Loucy (cell line): ENCODE results near the gene ROR1.

Experiments used
- H2AFZ ChIP-seq: fragments of 200-600 bp; sonication (generic); 2 replicates; pipeline ENCODE4 v1.6.0; 2016; ENCODE audit warnings: antibody characterized with exemption, mild to moderate bottlenecking, low read length, moderate library complexity
- H3F3A ChIP-seq: fragments of 200-600 bp; 2 replicates; pipeline ENCODE4 v1.6.0; 2016; ENCODE audit warnings: antibody characterized with exemption, low read depth, mild to moderate bottlenecking
- H3K27me3 ChIP-seq: fragments of 200-600 bp; sonication (generic); 2 replicates; pipeline ENCODE4 v1.6.1; 2014; ENCODE audit warnings: low read length, mild to moderate bottlenecking; ENCODE audit not compliant: insufficient read depth, poor library complexity, severe bottlenecking
- H3K36me3 ChIP-seq: fragments of 200-600 bp; sonication (generic); 2 replicates; pipeline ENCODE4 v1.6.1; 2016; ENCODE audit warnings: low read length; ENCODE audit not compliant: insufficient read depth
- H3K4me1 ChIP-seq: fragments of 200-600 bp; sonication (generic); 2 replicates; pipeline ENCODE4 v1.5.1; 2014; ENCODE audit warnings: low read length, mild to moderate bottlenecking; ENCODE audit not compliant: insufficient read depth, poor library complexity, severe bottlenecking
- H3K4me2 ChIP-seq: fragments of 200-600 bp; sonication (generic); 2 replicates; pipeline ENCODE4 v1.6.0; 2014; ENCODE audit warnings: antibody characterized with exemption, low read length, low read depth, mild to moderate bottlenecking; ENCODE audit not compliant: poor library complexity, severe bottlenecking
- H3K4me3 ChIP-seq: fragments of 200-600 bp; sonication (generic); 2 replicates; pipeline ENCODE4 v1.5.1; 2014; ENCODE audit warnings: low read length, mild to moderate bottlenecking, mixed read lengths; ENCODE audit not compliant: poor library complexity, severe bottlenecking
- H3K79me2 ChIP-seq: fragments of 200-600 bp; sonication (generic); 2 replicates; pipeline ENCODE4 v1.6.1; 2014; ENCODE audit warnings: low read length; ENCODE audit not compliant: insufficient read depth
- H3K9ac ChIP-seq: fragments of 200-600 bp; sonication (generic); 2 replicates; pipeline ENCODE4 v1.6.0; 2014; ENCODE audit warnings: mild to moderate bottlenecking, low read depth, low read length, moderate library complexity; ENCODE audit not compliant: poor library complexity, severe bottlenecking
- H3K9me2 ChIP-seq: fragments of 200-600 bp; sonication (generic); replicated peaks from 2 replicates; pipeline ENCODE4 v1.6.1; 2016; ENCODE audit warnings: low read depth, low read length, mixed read lengths
- H3K9me3 ChIP-seq: fragments of 200-600 bp; sonication (generic); 2 replicates; pipeline ENCODE4 v1.6.1; 2014; ENCODE audit warnings: mild to moderate bottlenecking, antibody characterized with exemption, low read length, low read depth; ENCODE audit not compliant: insufficient read depth
- H4K20me1 ChIP-seq: fragments of 200-600 bp; sonication (generic); 2 replicates; pipeline ENCODE4 v1.6.0; 2014; ENCODE audit warnings: antibody characterized with exemption, low read length, mild to moderate bottlenecking; ENCODE audit not compliant: insufficient read depth, poor library complexity, severe bottlenecking
- CTCF ChIP-seq: fragments of 200-600 bp; sonication (generic); conservative IDR thresholded peaks from 2 replicates; pipeline ENCODE4 v1.5.1; 2014; ENCODE audit warnings: mild to moderate bottlenecking, antibody characterized with exemption, low read length
- EZH2phosphoT487 ChIP-seq: fragments of 200-600 bp; IDR thresholded peaks from 2 replicates; pipeline ENCODE4 v1.6.1; 2018; ENCODE audit warnings: antibody characterized with exemption, mild to moderate bottlenecking, moderate library complexity, borderline replicate concordance

The ROR1 gene

GRCh38 chr1:63740432-63740831 lies 33.4 kb upstream of the ROR1 start:
- H3F3A ChIP-seq = no peaks in the 10 kb centered on the region
- H3K4me3 ChIP-seq = no peak overlapping the region
- H3K9ac ChIP-seq = no peak overlapping the region
- H3K4me2 ChIP-seq = no peak overlapping the region
- H3K9me3 ChIP-seq = no peaks in the 10 kb centered on the region
- TF ChIP-seq CTCF (no peak), EZH2phosphoT487 (no peak)
- H3K79me2 ChIP-seq = no peaks in the 10 kb centered on the region
- peaks cover 33% of the 10 kb centered on the region for H3K4me1 ChIP-seq
- H3K9me2 ChIP-seq = no peaks in the 10 kb centered on the region
- no peaks in the 10 kb centered on the region for H4K20me1 ChIP-seq
- no peaks in the 10 kb centered on the region for H3K27me3 ChIP-seq
- no peak overlapping the region for H2AFZ ChIP-seq
- H3K36me3 ChIP-seq = no peaks in the 10 kb centered on the region

GRCh38 chr1:63742526-63742925 lies 31.3 kb upstream of the ROR1 start:
- no peak overlapping the region for H3K9ac ChIP-seq
- TF ChIP-seq CTCF = no peak
- TF ChIP-seq EZH2phosphoT487 = no peak
- no peaks in the 10 kb centered on the region for H3F3A ChIP-seq
- peaks cover 46% of the 10 kb centered on the region for H3K4me1 ChIP-seq
- peak overlapping the region; percentile 2 for H3K4me3 ChIP-seq
- no peaks in the 10 kb centered on the region for H3K36me3 ChIP-seq
- H3K79me2 ChIP-seq = no peaks in the 10 kb centered on the region
- H4K20me1 ChIP-seq = no peaks in the 10 kb centered on the region
- no peaks in the 10 kb centered on the region for H3K9me2 ChIP-seq
- H3K27me3 ChIP-seq = no peaks in the 10 kb centered on the region
- no peak overlapping the region for H2AFZ ChIP-seq
- peak overlapping the region; percentile 45 for H3K4me2 ChIP-seq
- no peaks in the 10 kb centered on the region for H3K9me3 ChIP-seq

- Histone ChIP-seq H3K4me3 (no peak overlapping the region), H3K79me2 (no peaks in the 10 kb centered on the region), H3K36me3 (no peaks in the 10 kb centered on the region), H2AFZ (no peak overlapping the region), H3K27me3 (no peaks in the 10 kb centered on the region), H3K4me1 (peaks cover 46% of the 10 kb centered on the region), H3F3A (no peaks in the 10 kb centered on the region), H4K20me1 (no peaks in the 10 kb centered on the region), H3K9ac (no peak overlapping the region), H3K9me2 (no peaks in the 10 kb centered on the region), H3K4me2 (no peak overlapping the region), H3K9me3 (no peaks in the 10 kb centered on the region)
- TF ChIP-seq EZH2phosphoT487 = no peak
- no peak for TF ChIP-seq CTCF
Measured at GRCh38 chr1:63743781-63744180, 30.0 kb upstream of the ROR1 start.
